GM21447 (cell line): ENCODE data around the gene CXCL10.

Source experiments
- ATAC-seq: cut with Tn5 transposase; IDR thresholded peaks from one replicate; pipeline ENCODE4 v1.9.1; 2021; ENCODE audit not compliant: unreplicated experiment

CXCL10 gene

DNA sequence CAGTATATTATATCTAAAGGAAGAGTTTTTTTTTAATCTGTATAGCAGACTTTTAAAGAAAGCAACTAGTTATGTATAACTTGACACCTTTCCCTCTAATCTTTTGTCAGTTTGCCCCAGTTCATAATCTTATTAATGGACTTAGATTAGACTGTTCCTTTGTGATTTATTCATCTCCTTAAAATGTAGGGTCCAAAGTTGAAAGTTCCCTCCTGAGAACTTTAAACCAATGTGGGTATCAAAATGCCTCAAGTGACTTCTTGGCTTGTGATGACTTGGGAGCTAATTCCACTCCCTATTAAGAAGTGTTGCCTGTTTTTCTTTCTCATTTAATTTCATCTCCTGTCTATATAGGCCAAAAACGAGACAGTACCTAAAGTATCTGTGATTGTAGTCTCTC is 26.2 kb downstream of the CXCL10 start:
- no peak for ATAC-seq

DNA sequence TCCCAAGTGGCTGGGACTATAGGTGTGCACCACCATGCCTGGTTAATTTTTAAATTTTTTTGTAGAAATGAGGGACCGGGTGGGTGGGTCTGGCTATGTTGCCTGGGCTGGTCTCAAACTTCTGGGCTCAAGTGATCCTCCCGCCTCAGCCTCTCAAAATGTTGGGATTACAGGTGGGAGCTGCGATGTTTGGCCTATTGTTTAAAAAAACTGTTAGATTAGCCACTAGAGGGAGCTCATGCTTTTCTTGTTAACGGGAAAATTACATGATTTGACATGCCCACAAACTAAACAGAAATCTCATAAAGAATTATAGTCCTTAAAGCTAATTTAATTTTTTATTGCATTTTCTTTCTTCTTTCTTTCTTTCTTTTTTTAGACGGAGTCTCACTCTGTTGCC is 27.6 kb downstream of the CXCL10 start:
- ATAC-seq, result no peak

DNA sequence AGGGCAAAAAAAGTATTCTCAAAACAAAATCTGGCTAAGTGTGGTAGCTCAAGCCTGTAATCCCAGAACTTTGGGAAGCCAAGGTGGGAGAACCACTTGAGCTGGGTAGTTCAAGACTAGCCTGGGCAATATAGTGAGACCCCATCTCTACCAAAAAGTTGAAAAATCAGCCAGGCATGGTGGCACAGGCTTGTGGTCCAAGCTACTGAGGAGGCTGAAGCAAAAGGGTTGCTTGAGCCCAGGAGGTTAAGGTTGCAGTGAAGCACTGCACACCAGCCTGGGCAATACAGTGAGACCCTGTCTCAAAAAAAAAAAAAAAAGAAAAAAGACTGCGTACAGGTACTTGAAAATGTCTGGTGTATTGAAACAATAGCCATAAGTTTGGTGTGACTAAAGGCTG is 30.8 kb downstream of the CXCL10 start:
- no peak for ATAC-seq

DNA sequence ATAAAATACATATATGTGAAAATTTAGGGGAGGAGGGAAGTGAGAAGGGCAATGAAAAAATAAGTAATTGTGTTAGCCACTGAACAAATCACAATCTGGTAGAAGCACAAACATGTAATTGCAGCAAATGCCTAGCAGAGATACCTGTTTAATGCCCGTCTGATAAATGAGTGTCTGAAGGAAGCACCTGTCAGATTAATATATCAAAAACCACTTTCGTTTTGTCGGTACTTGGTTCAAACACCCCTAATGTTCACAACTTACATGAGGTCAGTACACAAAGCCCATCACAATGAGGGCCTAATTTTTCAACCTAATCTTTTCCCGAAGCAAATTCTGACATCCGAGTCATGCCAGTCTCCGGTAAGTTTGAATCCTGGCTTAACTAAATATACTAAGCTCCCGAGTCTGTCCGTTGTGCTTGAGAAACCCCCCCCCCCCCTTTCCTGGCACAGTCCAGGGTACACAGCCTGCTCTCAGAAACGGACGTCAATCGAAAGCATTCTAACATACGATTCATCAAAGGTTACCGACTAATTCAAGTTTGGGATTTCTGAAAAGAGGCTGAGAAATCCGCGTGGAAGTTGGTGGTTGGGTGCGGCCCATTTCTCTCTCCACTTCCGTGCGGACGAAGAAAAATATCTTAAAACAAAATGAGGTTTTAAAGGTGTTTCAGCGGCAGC is 33.3 kb downstream of the CXCL10 start:
- ATAC-seq, result peak; percentile 4

DNA sequence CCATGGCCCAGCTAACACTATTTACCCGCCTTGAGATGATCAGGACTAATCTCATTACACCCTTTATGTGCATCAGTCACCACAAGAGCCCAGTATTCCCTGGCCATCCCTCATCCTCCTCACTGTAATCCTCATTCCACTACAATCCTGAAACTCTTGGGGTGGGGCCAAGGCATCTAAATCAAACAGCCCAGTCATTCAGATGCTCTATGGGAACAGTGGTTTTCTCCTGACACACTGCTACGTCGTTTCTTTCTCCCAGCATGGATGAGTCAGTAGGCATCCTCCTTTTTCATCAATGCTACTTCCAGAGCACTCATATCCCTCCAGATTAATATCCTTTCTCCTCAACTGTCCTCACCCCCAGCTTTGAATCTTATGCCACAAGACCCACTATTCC is 38.2 kb downstream of the CXCL10 start:
- no peak for ATAC-seq

DNA sequence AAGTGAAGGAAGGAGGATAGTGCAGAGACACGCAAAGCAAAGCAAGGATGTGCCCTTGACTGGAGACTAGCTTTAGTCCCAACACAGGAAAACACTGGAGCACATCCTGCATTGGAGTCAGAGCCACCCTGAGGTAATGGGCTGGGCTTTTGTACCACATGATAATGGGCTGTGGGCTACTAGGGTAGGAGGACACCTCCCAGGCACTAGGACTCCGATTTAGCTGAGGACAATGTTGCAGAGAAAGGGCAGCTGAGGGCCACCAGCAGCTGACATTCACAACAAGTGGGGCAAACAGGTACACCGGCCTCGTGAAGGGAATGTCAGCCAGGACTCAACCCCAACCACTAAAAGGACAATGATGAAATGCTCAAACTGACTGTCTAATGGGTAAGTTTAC is 42.7 kb downstream of the CXCL10 start:
- no peak for ATAC-seq

DNA sequence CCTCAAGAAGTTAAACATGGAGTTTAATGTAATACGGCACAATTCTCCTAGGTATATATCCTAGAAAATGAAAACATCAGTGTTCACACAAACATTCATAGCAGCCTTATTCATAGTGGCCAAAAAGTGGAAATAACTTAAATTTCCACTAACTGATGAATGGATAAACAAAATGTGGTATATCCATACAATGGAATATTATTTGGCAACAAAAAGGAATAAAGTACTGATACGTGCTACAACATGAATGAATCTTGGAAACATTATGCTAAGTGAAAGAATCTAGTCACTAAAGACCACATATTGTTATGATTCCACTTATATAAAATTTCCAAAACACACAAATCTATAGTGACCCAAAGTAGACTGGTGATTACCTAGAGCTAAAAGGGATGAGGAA is 47.1 kb downstream of the CXCL10 start:
- ATAC-seq, result no peak

DNA sequence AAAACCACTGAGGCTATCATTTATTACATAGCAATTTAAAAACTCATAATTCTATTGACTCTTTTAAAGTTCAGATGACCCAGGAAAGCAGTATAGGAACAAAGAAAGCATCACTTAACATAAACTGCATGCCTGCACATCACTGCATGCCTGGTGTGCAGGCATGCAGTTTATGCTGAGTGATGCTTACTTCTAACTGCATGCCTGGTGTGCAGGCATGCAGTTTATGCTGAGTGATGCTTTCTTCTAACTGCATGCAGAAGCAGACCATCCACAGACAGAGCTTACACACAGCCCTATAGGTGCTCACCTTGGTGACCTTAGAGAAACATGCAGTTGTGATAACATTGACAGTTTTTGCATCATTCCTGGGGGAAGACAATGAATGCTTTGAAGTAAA is 49.5 kb downstream of the CXCL10 start:
- no peak for ATAC-seq
